Mesothelial cell of epicardium (in vitro differentiated cells): Measurements from ENCODE around the gene PML. TPM values are rescaled to one million over a fixed set of nuclear protein-coding genes. Genes with fewer than 3 reads are reported as not detected.

Experiments used
- DNase-seq, 2 experiments: peaks; one replicate each; pipeline ENCODE4 v3.0.0; 2021; ENCODE audit warnings: low spot score in 2 of 2; ENCODE audit not compliant: unreplicated experiment in 2 of 2
- H3K27ac Mint-ChIP-seq: 2 replicates; pipeline ENCODE4 v1.8.0; 2021; ENCODE audit warnings: mixed read lengths
- H3K27me3 Mint-ChIP-seq: 2 replicates; pipeline ENCODE4 v1.8.0; 2021; ENCODE audit warnings: low read depth, mixed read lengths
- H3K36me3 Mint-ChIP-seq: 2 replicates; pipeline ENCODE4 v1.8.0; 2021; ENCODE audit warnings: mixed read lengths
- H3K4me1 Mint-ChIP-seq: 2 replicates; pipeline ENCODE4 v1.8.0; 2021; ENCODE audit warnings: mixed read lengths
- H3K4me3 Mint-ChIP-seq: 2 replicates; pipeline ENCODE4 v1.8.0; 2021; ENCODE audit warnings: mild to moderate bottlenecking, moderate library complexity, mixed read lengths
- H3K9me3 Mint-ChIP-seq: 2 replicates; pipeline ENCODE4 v1.8.0; 2021; ENCODE audit warnings: mixed read lengths
- total RNA-seq: library from RNA; stranded (reverse); gene quantifications from 3 replicates; pipeline ENCODE4 v1.2.1, GENCODE V29; 2021
- TF ChIP-seq, protein P1 (sequence below): fragments of 200-600 bp; sonication (generic); IDR thresholded peaks from one replicate; pipeline ENCODE4 v1.5.0; 2021; ENCODE audit warnings: antibody characterized with exemption; ENCODE audit not compliant: unreplicated experiment

PML gene
- total RNA-seq, 1 donor from 2014 or later, result 43.6 TPM

DNA sequence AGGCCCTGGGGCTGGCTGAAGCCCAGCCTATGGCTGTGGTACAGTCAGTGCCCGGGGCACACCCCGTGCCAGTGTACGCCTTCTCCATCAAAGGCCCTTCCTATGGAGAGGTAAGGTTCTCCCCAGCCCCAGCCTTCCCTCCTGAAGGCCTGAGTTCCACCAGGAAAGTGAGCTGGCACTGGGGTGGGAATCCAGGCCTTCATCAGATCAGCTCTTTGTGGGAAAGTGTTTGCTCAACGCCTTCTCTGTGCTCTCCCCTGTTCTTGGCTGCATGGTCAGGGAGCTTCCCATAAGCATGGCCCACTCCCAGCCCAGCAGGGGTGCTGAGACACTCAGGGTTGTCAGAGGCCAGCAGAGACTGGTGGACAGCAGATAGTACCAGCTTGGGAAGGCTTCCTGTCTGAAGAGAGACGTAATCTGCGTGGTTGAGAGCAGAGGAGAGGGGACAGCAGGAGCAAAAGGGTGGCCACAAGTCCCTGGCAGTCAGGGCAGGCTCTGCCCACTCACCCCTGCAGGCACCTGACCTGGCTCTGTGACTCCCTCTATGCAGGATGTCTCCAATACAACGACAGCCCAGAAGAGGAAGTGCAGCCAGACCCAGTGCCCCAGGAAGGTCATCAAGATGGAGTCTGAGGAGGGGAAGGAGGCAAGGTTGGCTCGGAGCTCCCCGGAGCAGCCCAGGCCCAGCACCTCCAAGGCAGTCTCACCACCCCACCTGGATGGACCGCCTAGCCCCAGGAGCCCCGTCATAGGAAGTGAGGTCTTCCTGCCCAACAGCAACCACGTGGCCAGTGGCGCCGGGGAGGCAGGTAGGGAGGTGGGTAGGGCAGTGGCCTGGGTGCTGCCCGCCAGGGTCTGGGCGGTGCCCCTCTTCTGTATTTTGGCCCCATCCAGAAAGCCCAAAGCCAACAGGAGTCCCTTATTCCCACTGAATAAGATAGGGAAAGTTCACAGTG is 38.4 kb downstream of the PML start:
- H3K9me3 Mint-ChIP-seq, result no peaks in the 10 kb centered on the region
- no peak overlapping the region for H3K27ac Mint-ChIP-seq
- TF ChIP-seq, protein P1, sequence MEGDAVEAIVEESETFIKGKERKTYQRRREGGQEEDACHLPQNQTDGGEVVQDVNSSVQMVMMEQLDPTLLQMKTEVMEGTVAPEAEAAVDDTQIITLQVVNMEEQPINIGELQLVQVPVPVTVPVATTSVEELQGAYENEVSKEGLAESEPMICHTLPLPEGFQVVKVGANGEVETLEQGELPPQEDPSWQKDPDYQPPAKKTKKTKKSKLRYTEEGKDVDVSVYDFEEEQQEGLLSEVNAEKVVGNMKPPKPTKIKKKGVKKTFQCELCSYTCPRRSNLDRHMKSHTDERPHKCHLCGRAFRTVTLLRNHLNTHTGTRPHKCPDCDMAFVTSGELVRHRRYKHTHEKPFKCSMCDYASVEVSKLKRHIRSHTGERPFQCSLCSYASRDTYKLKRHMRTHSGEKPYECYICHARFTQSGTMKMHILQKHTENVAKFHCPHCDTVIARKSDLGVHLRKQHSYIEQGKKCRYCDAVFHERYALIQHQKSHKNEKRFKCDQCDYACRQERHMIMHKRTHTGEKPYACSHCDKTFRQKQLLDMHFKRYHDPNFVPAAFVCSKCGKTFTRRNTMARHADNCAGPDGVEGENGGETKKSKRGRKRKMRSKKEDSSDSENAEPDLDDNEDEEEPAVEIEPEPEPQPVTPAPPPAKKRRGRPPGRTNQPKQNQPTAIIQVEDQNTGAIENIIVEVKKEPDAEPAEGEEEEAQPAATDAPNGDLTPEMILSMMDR, result no peak
- peaks cover 3% of the 10 kb centered on the region for H3K4me1 Mint-ChIP-seq
- no peak for DNase-seq
- H3K36me3 Mint-ChIP-seq, result peaks cover 11% of the 10 kb centered on the region
- H3K27me3 Mint-ChIP-seq, result no peaks in the 10 kb centered on the region
- no peak overlapping the region for H3K4me3 Mint-ChIP-seq

DNA sequence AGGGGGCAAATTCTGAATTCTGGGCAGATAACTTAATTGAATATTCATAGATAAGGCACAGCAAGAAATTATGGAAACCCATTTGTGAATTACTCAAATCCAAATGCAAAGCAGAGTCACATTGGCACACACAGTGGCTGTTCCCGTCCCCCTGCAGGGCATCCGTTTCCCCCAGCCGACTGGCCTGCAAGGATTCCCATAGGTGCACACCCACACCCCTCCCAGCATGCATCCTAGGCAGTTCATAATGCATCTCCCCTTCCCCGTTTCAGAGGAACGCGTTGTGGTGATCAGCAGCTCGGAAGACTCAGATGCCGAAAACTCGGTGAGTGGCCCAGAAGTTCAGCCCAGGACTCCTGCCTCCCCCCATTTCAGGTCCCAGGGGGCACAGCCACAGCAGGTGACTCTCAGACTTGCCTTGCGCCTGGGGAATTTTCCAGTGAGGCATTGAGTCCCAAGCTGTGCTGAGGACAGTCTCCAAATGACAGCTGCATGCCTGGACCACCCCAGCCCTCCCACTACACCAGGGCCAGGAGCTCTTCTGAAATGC is 39.8 kb downstream of the PML start:
- no peak overlapping the region for H3K27ac Mint-ChIP-seq
- no peaks in the 10 kb centered on the region for H3K9me3 Mint-ChIP-seq
- no peak for DNase-seq
- TF ChIP-seq, protein P1, result no peak
- no peak overlapping the region for H3K4me3 Mint-ChIP-seq
- peaks cover 8% of the 10 kb centered on the region for H3K36me3 Mint-ChIP-seq
- no peaks in the 10 kb centered on the region for H3K27me3 Mint-ChIP-seq
- H3K4me1 Mint-ChIP-seq, result peaks cover 6% of the 10 kb centered on the region

DNA sequence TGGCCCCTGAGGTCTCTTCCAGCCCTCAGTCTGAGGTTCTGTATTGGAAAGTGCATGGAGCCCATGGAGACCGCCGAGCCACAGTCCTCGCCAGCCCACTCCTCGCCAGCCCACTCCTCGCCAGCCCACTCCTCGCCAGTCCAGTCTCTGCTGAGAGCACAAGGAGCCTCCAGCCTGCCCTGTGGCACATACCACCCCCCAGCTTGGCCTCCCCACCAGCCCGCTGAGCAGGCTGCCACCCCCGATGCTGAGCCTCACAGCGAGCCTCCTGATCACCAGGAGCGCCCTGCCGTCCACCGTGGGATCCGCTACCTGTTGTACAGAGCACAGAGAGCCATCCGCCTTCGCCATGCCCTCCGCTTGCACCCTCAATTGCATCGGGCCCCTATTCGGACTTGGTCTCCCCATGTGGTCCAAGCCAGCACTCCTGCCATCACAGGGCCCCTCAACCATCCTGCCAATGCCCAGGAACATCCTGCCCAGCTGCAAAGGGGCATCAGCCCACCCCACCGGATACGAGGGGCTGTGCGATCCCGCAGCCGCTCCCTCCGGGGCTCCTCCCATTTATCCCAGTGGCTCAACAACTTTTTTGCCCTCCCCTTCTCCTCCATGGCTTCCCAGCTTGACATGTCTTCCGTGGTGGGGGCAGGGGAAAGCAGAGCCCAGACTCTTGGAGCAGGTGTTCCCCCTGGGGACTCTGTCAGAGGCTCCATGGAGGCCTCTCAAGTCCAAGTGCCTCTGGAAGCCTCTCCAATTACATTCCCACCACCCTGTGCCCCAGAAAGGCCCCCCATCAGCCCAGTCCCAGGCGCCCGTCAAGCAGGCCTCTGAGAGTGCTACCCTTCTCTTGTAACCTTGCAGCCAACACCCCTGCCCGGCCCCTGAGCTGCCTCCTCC is 40.9 kb downstream of the PML start:
- Mint-ChIP-seq H3K27ac (no peak overlapping the region), H3K4me1 (peaks cover 6% of the 10 kb centered on the region), H3K4me3 (no peak overlapping the region), H3K36me3 (peaks cover 8% of the 10 kb centered on the region), H3K27me3 (no peaks in the 10 kb centered on the region), H3K9me3 (no peaks in the 10 kb centered on the region)
- TF ChIP-seq, protein P1, result no peak
- DNase-seq, result no peak

DNA sequence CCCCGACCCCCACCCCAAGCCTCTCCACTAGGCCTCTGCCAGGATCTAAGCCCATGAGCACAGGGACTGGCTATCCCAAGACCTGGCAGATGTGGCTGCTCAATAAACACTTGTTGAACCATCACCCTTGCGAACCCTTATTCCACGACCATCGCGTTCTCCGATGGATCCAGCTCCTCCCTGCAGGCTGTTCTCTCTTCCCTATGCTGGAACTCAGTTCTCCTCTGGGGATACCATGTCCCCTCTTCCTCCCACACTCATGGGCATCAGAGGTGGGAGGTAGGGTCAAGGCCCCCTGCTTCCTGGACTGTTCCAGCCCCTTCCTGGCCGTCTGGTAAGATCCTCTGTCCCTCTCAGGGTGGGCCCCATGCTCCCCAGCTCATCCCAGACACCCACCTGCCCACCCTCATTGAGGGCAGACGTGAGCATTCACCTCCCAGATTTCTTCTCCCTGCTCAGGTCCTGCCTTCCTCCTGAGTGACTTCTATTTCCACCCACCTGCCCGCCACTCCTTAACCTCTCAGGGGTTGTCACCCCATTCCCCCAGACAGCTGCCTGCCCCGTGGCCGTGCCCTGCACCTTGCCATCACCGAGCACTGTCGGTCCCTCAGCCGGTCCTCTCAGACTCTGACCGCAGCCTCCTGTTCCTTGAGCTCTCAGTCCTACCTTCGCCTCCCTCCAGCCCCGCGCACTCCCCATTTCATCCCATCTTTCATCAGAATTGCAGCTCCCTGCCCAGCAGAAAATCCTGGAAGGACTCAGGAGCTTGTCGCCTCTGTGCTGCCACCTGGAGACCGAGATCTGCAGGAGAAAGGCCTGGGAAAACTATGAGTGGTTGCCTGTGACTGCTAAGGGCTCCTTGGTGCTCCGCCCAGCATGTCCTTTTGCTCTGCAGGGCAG is 42.0 kb downstream of the PML start:
- Mint-ChIP-seq H3K36me3 (peaks cover 8% of the 10 kb centered on the region), H3K27ac (no peak overlapping the region), H3K9me3 (no peaks in the 10 kb centered on the region), H3K27me3 (no peaks in the 10 kb centered on the region), H3K4me1 (peaks cover 6% of the 10 kb centered on the region), H3K4me3 (no peak overlapping the region)
- DNase-seq, result peak in 1 of 2 experiments; percentile 56
- TF ChIP-seq, protein P1, result peak; percentile 21
